Measurements from ENCODE around the gene DCLK2.

DCLK2 gene

DNA sequence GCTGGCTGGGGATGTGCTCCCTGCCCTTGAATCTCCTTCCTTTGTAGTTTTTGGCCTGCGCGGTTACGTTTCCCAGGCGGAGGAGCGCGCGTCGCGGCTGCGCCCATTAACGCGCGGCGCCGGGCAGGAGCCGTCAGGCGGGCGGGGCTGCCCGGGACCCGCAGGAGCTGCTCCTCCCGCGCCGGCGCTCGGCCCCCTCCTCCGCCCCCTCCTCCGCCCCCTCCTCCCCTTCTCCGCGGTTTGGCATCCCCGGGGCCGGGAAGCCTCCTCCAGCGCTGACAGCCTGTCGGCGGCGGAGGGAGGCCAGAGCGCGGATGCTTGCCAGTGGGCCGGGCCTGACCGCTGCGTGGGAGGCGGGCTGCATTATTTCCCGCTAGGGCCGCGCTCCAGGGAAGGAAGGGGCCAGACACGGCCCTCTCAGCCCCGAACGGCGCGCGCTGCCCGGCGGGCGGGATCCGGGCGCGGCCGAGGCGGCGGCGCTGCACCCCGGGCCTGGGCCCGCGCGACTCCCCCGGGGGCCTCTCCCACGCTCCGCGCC, at the start of gene DCLK2:
Gene DCLK2 (plus strand): TSS at position 405 of the 538 bp plus-strand sequence. CDS start 583 bp downstream, outside the sequence.
- no peak for FAIRE-seq

- FAIRE-seq: no peak
Observed at GRCh38 chr4:150032541-150032940, 45.7 kb upstream of the DCLK2 start.

DNA sequence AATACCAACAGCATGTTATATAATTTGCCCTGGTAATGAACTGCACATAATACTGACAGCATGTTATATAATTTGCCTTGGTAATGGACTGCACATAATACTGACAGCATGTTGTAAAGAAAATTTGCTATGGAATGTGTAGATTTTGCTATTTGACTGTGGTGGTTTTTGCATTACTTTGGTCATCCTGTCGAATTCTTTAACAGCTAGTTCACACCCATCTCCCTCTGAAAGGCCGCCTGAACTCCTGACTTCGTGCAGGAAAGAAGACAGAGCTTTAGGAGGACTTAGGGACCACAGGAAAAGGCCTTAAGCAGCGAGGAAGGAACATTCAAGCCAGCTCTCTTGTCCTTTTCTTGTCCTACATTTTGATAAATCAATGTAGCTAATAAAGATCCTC, 45.2 kb upstream of the DCLK2 start:
- no peak for FAIRE-seq

DNA sequence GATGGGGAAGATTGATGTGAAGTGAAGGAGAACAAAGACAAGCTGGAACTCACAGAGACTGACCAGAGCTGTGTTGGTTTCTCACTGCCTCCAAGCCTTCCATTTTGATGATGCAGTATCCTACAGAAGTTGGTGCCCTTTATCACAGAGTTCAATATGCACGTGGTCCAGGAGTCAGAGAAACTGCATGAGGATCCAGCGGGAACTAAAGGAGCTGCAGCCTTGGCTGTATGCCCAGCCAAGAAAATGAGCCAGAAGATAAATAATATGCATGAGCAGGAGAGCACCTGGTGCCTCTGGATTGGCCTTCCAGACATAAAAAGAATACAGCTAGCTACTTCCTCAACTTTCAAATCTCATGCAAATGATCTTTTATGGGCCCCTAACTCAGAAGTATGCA, 44.3 kb upstream of the DCLK2 start:
- FAIRE-seq: no peak

DNA sequence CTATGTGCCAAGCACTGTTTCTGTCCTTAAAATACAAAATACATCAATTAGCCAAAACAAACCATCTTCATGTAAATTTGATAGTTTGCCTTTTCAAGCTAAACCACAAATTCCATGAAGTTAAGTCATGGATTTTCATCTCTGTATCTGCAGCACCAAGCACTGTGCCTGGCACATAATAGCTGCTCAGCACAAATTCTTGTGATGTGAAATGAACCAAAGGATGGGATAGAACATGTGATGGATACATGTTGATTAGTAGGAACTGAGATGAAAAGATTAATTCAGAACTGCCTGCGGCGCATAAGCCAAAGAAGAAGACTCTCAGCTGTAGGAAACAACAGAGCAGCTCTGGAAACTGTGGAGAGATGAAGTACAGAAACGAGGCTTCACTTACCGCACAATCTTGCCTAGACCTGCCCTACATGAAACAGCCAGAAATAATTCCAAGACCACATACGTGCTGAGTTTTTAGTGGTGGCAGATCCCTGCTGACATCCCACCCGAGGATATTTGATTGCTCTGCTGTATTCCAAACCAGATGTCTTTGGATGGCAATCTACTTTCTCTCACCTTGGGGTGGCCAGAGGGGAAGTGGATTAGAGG, 40.9 kb upstream of the DCLK2 start:
- FAIRE-seq: no peak

DNA sequence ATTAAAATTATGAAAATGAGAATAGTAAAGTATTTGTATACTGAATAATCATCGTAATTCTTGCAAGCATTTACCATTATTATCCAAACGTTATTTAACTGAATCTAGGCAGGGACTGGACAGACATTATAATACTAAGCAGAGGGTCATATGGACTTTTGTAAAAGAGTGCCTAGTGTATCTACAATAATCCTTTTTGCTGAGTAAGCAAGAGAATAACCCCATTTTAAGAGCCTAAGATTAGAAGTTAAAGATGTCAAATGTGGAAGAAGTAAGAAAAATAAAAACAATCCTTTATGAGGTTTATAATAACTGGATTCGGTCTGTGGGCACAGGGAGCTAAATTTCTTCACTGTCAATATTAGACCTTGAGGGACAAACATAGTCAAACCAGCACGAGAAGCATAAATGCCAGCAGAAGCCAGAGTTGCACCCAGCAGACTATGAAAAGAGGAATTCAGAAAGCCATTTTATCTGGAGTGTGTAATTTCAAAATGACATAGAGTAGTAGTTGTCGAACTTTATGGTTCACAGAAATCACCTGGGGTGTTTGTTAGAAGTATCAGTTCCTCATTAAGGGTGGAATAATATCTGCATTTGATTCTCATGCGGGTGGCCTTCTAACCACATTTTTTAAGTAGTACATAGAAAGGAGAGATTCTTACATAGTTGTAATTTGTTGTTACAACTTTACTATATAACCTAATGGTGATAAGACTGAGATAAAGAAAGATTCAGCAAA, 39.7 kb upstream of the DCLK2 start:
- FAIRE-seq: no peak

DNA sequence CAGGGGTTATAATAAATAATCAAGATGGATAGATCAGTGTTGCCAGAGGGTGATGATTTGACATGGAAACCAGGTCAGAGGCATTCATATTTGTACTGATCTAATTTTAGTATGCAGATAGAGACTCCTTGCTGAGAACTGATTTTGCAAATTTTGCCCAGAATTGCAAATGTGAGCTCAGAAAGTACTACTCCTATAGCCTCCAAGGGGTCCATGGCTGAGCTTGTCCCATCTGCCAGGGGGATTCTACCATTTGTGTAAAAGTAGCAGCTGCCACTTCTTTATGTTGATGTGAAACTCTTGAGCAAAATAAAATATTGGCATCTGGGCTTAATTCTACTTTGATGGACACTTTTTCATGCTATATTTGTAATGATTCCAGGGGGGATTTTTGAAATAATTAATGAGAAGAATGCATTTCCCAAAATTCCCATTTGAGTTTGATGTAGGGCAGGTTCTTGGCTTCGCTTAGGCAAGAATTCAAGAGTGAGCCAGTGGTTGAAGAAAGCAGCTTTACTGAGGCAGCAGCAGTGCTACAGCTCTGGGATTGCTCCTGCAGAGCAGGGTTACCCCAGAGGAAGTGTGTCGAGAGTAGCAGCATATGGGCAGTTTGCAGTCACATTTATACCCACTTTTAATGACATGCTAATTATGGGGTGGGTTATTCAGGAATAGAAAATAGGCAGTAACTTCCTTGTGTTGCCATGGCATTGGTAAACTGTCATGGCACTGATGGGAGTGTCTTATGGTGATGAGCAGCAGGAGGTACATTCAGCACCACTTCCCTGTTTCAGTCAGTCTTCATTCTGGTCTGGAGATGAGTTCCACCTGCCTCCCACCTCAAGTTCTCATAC, 38.7 kb upstream of the DCLK2 start:
- no peak for FAIRE-seq

- FAIRE-seq: no peak
Observed at GRCh38 chr4:150044517-150044916, 33.7 kb upstream of the DCLK2 start.

DNA sequence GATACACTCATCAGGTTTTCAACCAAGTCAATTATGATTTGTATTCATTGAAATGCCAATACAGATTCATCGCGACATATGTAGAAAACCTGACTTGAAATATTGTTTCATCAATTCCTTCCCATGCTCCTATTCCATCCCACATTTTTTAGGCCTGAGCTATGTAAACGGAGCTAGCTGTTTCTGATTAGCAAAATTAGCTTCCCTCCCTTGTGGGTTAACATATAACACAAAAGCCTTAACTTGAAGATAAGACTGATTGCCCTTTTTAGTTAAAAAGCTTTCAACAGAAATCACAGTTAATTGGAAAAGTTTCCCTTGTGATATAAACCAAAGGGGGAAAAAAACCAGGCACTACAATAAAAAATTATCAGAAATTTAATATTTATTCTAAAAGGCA, 32.8 kb upstream of the DCLK2 start:
- no peak for FAIRE-seq

DNA sequence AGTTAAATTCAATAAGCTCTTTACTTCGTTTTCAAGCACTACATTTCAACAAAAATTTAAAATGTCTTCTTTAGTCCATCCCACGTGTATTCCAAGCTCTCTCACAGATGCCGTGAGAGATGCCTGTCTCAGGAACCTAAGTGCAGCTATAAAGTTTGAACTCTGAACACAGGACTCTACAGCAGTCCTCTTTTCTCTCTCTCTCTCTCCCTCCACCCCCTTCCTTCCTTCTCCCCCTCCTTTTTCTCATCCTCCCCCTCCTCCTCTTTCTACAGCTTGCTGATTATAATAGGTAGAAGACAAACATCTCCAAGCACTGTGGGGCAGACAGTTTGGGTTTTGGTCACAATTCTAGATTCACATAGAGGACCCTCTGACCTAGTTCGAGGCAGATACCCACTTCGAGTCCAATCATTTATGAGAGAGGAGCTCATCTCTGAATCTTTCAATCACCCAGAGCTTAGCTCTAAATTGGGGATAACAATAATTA, 31.5 kb upstream of the DCLK2 start:
- no peak for FAIRE-seq

DNA sequence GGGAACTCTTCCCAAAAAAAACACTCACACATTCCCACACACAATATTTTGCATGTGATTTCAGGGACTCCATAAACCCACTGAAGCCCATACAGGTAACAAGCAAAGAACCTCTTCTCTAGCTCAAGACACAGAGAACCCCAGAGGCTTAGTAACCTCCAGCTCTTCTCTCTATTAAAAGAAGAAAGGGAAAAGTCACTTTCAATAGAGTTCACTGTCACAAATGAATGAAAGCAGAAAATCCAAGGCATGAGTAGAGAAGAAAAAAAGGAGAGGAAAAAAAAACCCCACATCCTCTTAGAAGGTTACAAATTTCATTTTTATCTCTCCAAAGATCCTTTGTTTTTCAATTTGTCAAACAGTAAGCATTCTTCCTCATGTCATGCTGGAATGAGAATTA, 30.7 kb upstream of the DCLK2 start:
- FAIRE-seq: no peak

- no peak for FAIRE-seq
Observed at GRCh38 chr4:150049682-150050081, 28.6 kb upstream of the DCLK2 start.

GRCh38 chr4:150050566-150050965, 27.7 kb upstream of the DCLK2 start:
- no peak for FAIRE-seq

GRCh38 chr4:150051111-150051510, 27.1 kb upstream of the DCLK2 start:
- FAIRE-seq: no peak

GRCh38 chr4:150055467-150055866, 22.8 kb upstream of the DCLK2 start:
- no peak for FAIRE-seq

GRCh38 chr4:150056569-150056968, 21.7 kb upstream of the DCLK2 start:
- no peak for FAIRE-seq

- FAIRE-seq: no peak
Observed at GRCh38 chr4:150061086-150061776, 17.0 kb upstream of the DCLK2 start.

GRCh38 chr4:150063128-150063527, 15.1 kb upstream of the DCLK2 start:
- no peak for FAIRE-seq

DNA sequence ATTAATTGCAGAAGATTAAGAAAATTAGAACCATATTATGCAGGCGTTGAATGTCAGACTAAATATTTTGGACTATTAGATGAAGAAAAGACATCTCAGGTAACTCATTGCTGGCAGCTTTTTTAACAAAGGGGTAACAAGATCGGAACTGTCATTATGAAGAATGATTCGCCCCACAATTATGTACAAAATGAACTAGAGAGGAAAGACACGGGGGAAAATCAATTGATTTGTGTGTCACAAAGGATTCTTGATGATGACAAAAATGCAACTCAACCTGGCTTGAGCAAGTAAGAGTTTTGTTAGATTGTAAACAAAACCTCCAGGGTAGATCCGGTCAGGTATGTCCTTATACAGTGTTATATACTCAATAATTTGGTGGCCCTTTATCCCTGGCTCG, 12.5 kb upstream of the DCLK2 start:
- FAIRE-seq: no peak

- no peak for FAIRE-seq
Observed at GRCh38 chr4:150067859-150068258, 10.4 kb upstream of the DCLK2 start.

DNA sequence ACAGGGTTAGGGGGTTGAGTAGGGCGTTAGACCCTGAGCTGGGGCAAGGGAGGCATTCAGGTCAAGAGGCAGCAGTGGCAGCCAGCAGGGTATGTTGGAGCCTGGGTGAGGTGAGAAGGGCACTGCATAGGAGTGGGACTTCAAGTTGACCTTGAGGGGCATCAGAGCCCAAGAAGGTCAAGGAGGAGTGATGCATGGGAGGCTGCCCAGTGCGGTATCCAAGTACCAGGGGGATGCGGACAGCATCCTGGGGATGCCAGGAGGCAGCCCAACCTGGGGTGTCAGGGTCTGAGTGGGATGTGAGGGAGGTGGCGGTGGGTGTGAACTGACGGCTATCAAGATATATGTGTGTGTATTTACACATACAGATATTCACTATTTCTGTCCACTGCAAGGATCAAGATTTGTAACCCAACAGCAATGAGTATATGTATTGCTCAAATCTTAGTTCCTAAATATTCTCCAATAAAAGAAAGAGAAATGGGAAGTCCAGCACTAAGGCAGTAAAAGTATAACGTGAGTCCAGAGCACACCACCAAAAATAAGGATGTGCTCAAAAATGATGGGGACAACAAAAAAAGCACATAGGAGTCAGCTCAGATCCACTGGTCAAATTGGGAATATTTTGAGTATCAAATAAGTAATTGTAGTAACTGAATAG, 9.8 kb upstream of the DCLK2 start:
- no peak for FAIRE-seq

DNA sequence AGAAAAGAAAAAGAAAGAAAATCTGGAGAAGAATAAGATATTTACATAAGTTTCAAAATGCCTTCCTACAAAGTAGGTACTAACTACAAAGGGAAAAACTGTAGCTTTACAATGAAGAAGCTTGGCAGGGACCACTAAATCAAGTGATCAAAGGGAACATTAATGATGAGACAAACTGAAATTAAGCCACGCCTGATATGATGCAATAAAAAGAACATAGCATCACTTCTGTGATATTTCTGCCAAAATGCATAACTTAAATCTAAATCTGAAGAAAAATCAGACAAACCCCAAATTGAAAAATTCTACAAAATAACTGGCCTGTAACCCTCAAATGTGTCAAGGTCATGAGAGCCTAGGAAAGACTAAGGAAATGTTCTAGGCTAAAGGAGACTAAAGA, 8.9 kb upstream of the DCLK2 start:
- no peak for FAIRE-seq

Measured in islet of Langerhans (tissue), 1 donor.